ENCODE results near the gene DENND4B. TPM values are rescaled to one million over a fixed set of nuclear protein-coding genes. Genes with fewer than 3 reads are reported as not detected.

DENND4B gene
- total RNA-seq = 26.8 and 27.5 TPM in 2 replicates

- peak within 1 kb of the TSS; percentile 80 for H2AFZ ChIP-seq (ENCODE audit: low read length)
- peak within 1 kb of the TSS; percentile 93 for H3K4me3 ChIP-seq (ENCODE audit: insufficient read depth, low read length)
- peaks cover 21% of the 10 kb centered on the region for H3K36me3 ChIP-seq (ENCODE audit: insufficient read depth, low read length)
- no peaks in the 10 kb centered on the region for H4K20me1 ChIP-seq (ENCODE audit: insufficient read depth, low read length)
- H3K27ac ChIP-seq (ENCODE audit: low read depth, low read length) = peak within 1 kb of the TSS; percentile 90
- H3K9me3 ChIP-seq (ENCODE audit: low read depth, low read length) = no peaks in the 10 kb centered on the region
- H3K4me2 ChIP-seq (ENCODE audit: insufficient read depth, low read length) = peak within 1 kb of the TSS; percentile 91
- peak; percentile 70 for TF ChIP-seq CTCF (IDR thresholded peaks at IDR 0.05; ENCODE audit: extremely low read depth, low read depth, low read length)
- peak; percentile 100 for DNase-seq (ENCODE audit: insufficient read length, low spot score, missing footprints)
- H3K4me1 ChIP-seq (ENCODE audit: insufficient read depth, low read length) = peaks cover 12% of the 10 kb centered on the region
- H3K79me2 ChIP-seq (ENCODE audit: insufficient read depth, low read length) = peaks cover 29% of the 10 kb centered on the region
- H3K27me3 ChIP-seq (ENCODE audit: insufficient read depth, low read length) = no peaks in the 10 kb centered on the region
Measured at GRCh38 chr1:153946622-153947241, at the start of gene DENND4B. Gene DENND4B (minus strand): TSS chr1:153946718. CDS start chr1:153944374, 2,344 bp downstream.

GRCh38 chr1:153995640-153996039, 49.1 kb upstream of the DENND4B start:
- DNase-seq (ENCODE audit: insufficient read length, low spot score, missing footprints) = no peak
- no peak overlapping the region for H3K4me3 ChIP-seq (ENCODE audit: insufficient read depth, low read length)
- H4K20me1 ChIP-seq (ENCODE audit: insufficient read depth, low read length) = peaks cover 10% of the 10 kb centered on the region
- H3K79me2 ChIP-seq (ENCODE audit: insufficient read depth, low read length) = peaks cover 15% of the 10 kb centered on the region
- H3K36me3 ChIP-seq (ENCODE audit: insufficient read depth, low read length) = peaks cover 28% of the 10 kb centered on the region
- H3K9me3 ChIP-seq (ENCODE audit: low read depth, low read length) = no peaks in the 10 kb centered on the region
- no peak overlapping the region for H3K4me2 ChIP-seq (ENCODE audit: insufficient read depth, low read length)
- H3K4me1 ChIP-seq (ENCODE audit: insufficient read depth, low read length) = peaks cover 14% of the 10 kb centered on the region
- no peak overlapping the region for H3K27ac ChIP-seq (ENCODE audit: low read depth, low read length)
- no peak overlapping the region for H2AFZ ChIP-seq (ENCODE audit: low read length)
- H3K27me3 ChIP-seq (ENCODE audit: insufficient read depth, low read length) = no peaks in the 10 kb centered on the region
- TF ChIP-seq CTCF (IDR thresholded peaks at IDR 0.05; ENCODE audit: extremely low read depth, low read depth, low read length) = no peak

GRCh38 chr1:153995202-153995601, 48.7 kb upstream of the DENND4B start:
- Histone ChIP-seq H3K4me3 (ENCODE audit: insufficient read depth, low read length) (no peak overlapping the region), H3K79me2 (ENCODE audit: insufficient read depth, low read length) (peaks cover 16% of the 10 kb centered on the region), H3K9me3 (ENCODE audit: low read depth, low read length) (no peaks in the 10 kb centered on the region), H2AFZ (ENCODE audit: low read length) (no peak overlapping the region), H3K27me3 (ENCODE audit: insufficient read depth, low read length) (no peaks in the 10 kb centered on the region), H3K4me1 (ENCODE audit: insufficient read depth, low read length) (peaks cover 14% of the 10 kb centered on the region), H4K20me1 (ENCODE audit: insufficient read depth, low read length) (peaks cover 10% of the 10 kb centered on the region), H3K27ac (ENCODE audit: low read depth, low read length) (no peak overlapping the region), H3K36me3 (ENCODE audit: insufficient read depth, low read length) (peaks cover 28% of the 10 kb centered on the region), H3K4me2 (ENCODE audit: insufficient read depth, low read length) (no peak overlapping the region)
- DNase-seq (ENCODE audit: insufficient read length, low spot score, missing footprints) = no peak
- TF ChIP-seq CTCF (IDR thresholded peaks at IDR 0.05; ENCODE audit: extremely low read depth, low read depth, low read length) = no peak

GRCh38 chr1:153991806-153992205, 45.3 kb upstream of the DENND4B start:
- peak overlapping the region; percentile 83 for H3K4me2 ChIP-seq (ENCODE audit: insufficient read depth, low read length)
- H3K79me2 ChIP-seq (ENCODE audit: insufficient read depth, low read length) = peaks cover 16% of the 10 kb centered on the region
- no peak overlapping the region for H2AFZ ChIP-seq (ENCODE audit: low read length)
- H3K4me3 ChIP-seq (ENCODE audit: insufficient read depth, low read length) = peak overlapping the region; percentile 96
- H4K20me1 ChIP-seq (ENCODE audit: insufficient read depth, low read length) = peaks cover 10% of the 10 kb centered on the region
- peaks cover 16% of the 10 kb centered on the region for H3K4me1 ChIP-seq (ENCODE audit: insufficient read depth, low read length)
- peaks cover 28% of the 10 kb centered on the region for H3K36me3 ChIP-seq (ENCODE audit: insufficient read depth, low read length)
- peak overlapping the region; percentile 99 for H3K27ac ChIP-seq (ENCODE audit: low read depth, low read length)
- no peak for TF ChIP-seq CTCF (IDR thresholded peaks at IDR 0.05; ENCODE audit: extremely low read depth, low read depth, low read length)
- no peak for DNase-seq (ENCODE audit: insufficient read length, low spot score, missing footprints)
- H3K9me3 ChIP-seq (ENCODE audit: low read depth, low read length) = no peaks in the 10 kb centered on the region
- no peaks in the 10 kb centered on the region for H3K27me3 ChIP-seq (ENCODE audit: insufficient read depth, low read length)

All from osteoblast (primary cell).